SK-N-MC (cell line): ENCODE results near the gene IRS1.

ENCODE experiments used
- DNase-seq: peaks from one replicate; pipeline ENCODE4 v3.0.0-alpha.2; 2011; ENCODE audit warnings: low read depth, low spot score
- H3K27ac ChIP-seq: fragments of 200-600 bp; sonication (generic); 2 replicates; pipeline ENCODE4 v1.5.1; 2016; ENCODE audit warnings: mixed run types
- H3K36me3 ChIP-seq: fragments of 200-600 bp; sonication (generic); 2 replicates; pipeline ENCODE4 v1.6.1; 2017; ENCODE audit warnings: antibody characterized with exemption, low read length, mixed read lengths; ENCODE audit not compliant: insufficient read depth
- H3K4me3 ChIP-seq: fragments of 200-600 bp; sonication (generic); 2 replicates; pipeline ENCODE4 v1.5.1; 2016
- H3K9ac ChIP-seq: fragments of 200-600 bp; sonication (generic); 2 replicates; pipeline ENCODE4 v1.8.0; 2017; ENCODE audit warnings: mixed run types, mixed read lengths; ENCODE audit not compliant: insufficient read length
- H3K9me3 ChIP-seq: fragments of 200-600 bp; sonication (generic); 2 replicates; pipeline ENCODE4 v1.6.1; 2017; ENCODE audit warnings: low read depth, mild to moderate bottlenecking, antibody characterized with exemption, low read length, moderate library complexity, mixed read lengths
- EZH2 ChIP-seq: fragments of 200-600 bp; sonication (generic); IDR thresholded peaks from one replicate; pipeline ENCODE4 v1.6.1; 2017; ENCODE audit warnings: antibody characterized with exemption
- FOXP2 ChIP-seq: optimal IDR thresholded peaks from 2 replicates; pipeline ENCODE3; 2011; ENCODE audit warnings: mild to moderate bottlenecking, moderate library complexity; ENCODE audit not compliant: insufficient read depth; ENCODE audit errors: extremely low read length, control extremely low read depth
- POLR2AphosphoS5 ChIP-seq: IDR thresholded peaks from 2 replicates; pipeline ENCODE4 v1.6.1; 2012; ENCODE audit warnings: mild to moderate bottlenecking, low read depth, low read length, borderline replicate concordance

The IRS1 gene

GRCh38 chr2:226743915-226744314, 55.7 kb downstream of the IRS1 start:
- no peak overlapping the region for H3K9ac ChIP-seq
- no peak for TF ChIP-seq FOXP2
- TF ChIP-seq POLR2AphosphoS5 = no peak
- no peak for TF ChIP-seq EZH2
- no peak for DNase-seq
- H3K4me3 ChIP-seq = no peak overlapping the region
- no peaks in the 10 kb centered on the region for H3K9me3 ChIP-seq
- no peaks in the 10 kb centered on the region for H3K36me3 ChIP-seq
- H3K27ac ChIP-seq = no peak overlapping the region

GRCh38 chr2:226742347-226742746, 57.3 kb downstream of the IRS1 start:
- Histone ChIP-seq H3K4me3 (no peak overlapping the region), H3K9ac (no peak overlapping the region), H3K36me3 (no peaks in the 10 kb centered on the region), H3K9me3 (no peaks in the 10 kb centered on the region), H3K27ac (no peak overlapping the region)
- DNase-seq = no peak
- TF ChIP-seq POLR2AphosphoS5 (no peak), FOXP2 (no peak), EZH2 (no peak)

- Histone ChIP-seq H3K9ac (no peak overlapping the region), H3K4me3 (no peak overlapping the region), H3K36me3 (no peaks in the 10 kb centered on the region), H3K9me3 (no peaks in the 10 kb centered on the region), H3K27ac (no peak overlapping the region)
- DNase-seq = no peak
- no peak for TF ChIP-seq EZH2
- TF ChIP-seq POLR2AphosphoS5 = no peak
- TF ChIP-seq FOXP2 = no peak
These were observed 59.5 kb downstream of the IRS1 start for GRCh38 chr2:226740039-226740648.

- DNase-seq = no peak
- no peak overlapping the region for H3K4me3 ChIP-seq
These were observed 60.0 kb downstream of the IRS1 start for GRCh38 chr2:226739545-226740030.

GRCh38 chr2:226738821-226739544, 60.6 kb downstream of the IRS1 start:
- Histone ChIP-seq H3K36me3 (no peaks in the 10 kb centered on the region), H3K27ac (no peak overlapping the region), H3K9me3 (no peaks in the 10 kb centered on the region), H3K4me3 (no peak overlapping the region), H3K9ac (no peak overlapping the region)
- TF ChIP-seq FOXP2 (no peak), EZH2 (no peak), POLR2AphosphoS5 (no peak)
- DNase-seq = no peak

More at GRCh38 chr2:226739545-226740030, 60.0 kb downstream of the IRS1 start:
- Histone ChIP-seq H3K36me3 (no peaks in the 10 kb centered on the region), H3K27ac (no peak overlapping the region), H3K9ac (no peak overlapping the region), H3K9me3 (no peaks in the 10 kb centered on the region)
- TF ChIP-seq EZH2 = no peak
- TF ChIP-seq FOXP2 = no peak
- no peak for TF ChIP-seq POLR2AphosphoS5

GRCh38 chr2:226738191-226738820, 61.3 kb downstream of the IRS1 start:
- DNase-seq = no peak
- Histone ChIP-seq H3K36me3 (no peaks in the 10 kb centered on the region), H3K9ac (no peak overlapping the region), H3K27ac (no peak overlapping the region), H3K4me3 (no peak overlapping the region), H3K9me3 (no peaks in the 10 kb centered on the region)
- TF ChIP-seq EZH2 = no peak
- TF ChIP-seq FOXP2 = no peak
- no peak for TF ChIP-seq POLR2AphosphoS5

GRCh38 chr2:226736382-226736781, 63.2 kb downstream of the IRS1 start:
- Histone ChIP-seq H3K4me3 (no peak overlapping the region), H3K27ac (no peak overlapping the region), H3K36me3 (no peaks in the 10 kb centered on the region), H3K9ac (no peak overlapping the region), H3K9me3 (no peaks in the 10 kb centered on the region)
- DNase-seq = no peak
- TF ChIP-seq EZH2 = no peak
- no peak for TF ChIP-seq POLR2AphosphoS5
- TF ChIP-seq FOXP2 = no peak

- Histone ChIP-seq H3K4me3 (no peak overlapping the region), H3K27ac (0 out of 2 replicates have a peak overlapping the region, but pooled peaks have one; percentile 15), H3K9me3 (no peaks in the 10 kb centered on the region), H3K36me3 (no peaks in the 10 kb centered on the region), H3K9ac (no peak overlapping the region)
- no peak for DNase-seq
- TF ChIP-seq EZH2 (no peak), POLR2AphosphoS5 (no peak), FOXP2 (no peak)
These were observed 65.6 kb downstream of the IRS1 start for GRCh38 chr2:226733927-226734564.

- Histone ChIP-seq H3K36me3 (no peaks in the 10 kb centered on the region), H3K9me3 (no peaks in the 10 kb centered on the region), H3K4me3 (no peak overlapping the region), H3K9ac (no peak overlapping the region), H3K27ac (no peak overlapping the region)
- DNase-seq = no peak
- TF ChIP-seq EZH2 (no peak), POLR2AphosphoS5 (no peak), FOXP2 (no peak)
These were observed 66.3 kb downstream of the IRS1 start for GRCh38 chr2:226733189-226733858.
